H9 (cell line): ENCODE data around the gene ATP1A4. TPM values are rescaled to one million over a fixed set of nuclear protein-coding genes. Genes with fewer than 3 reads are reported as not detected.
A peak's percentile ranks its signal among the peaks of the same experiment; 100 is the strongest.

Source experiments
- DNase-seq: peaks from one replicate; pipeline ENCODE4 v3.0.0-alpha.2; 2017
- H2AFZ ChIP-seq: one replicate; pipeline ENCODE4 v1.6.1; 2013; ENCODE audit warnings: mild to moderate bottlenecking, low read length, control low read depth, moderate library complexity
- H2AK5ac ChIP-seq: 2 replicates; pipeline ENCODE4 v1.6.1; 2013; ENCODE audit warnings: low read length, control low read depth, mixed read lengths; ENCODE audit not compliant: insufficient read length
- H2BK120ac ChIP-seq: one replicate; pipeline ENCODE4 v1.6.1; 2013; ENCODE audit warnings: low read depth, mild to moderate bottlenecking, low read length, control low read depth, inconsistent platforms; ENCODE audit not compliant: poor library complexity, severe bottlenecking
- H2BK12ac ChIP-seq: 2 replicates; pipeline ENCODE4 v1.6.1; 2013; ENCODE audit warnings: low read length, control low read depth, mixed read lengths, low read depth; ENCODE audit not compliant: insufficient read length
- H2BK15ac ChIP-seq: 2 replicates; pipeline ENCODE4 v1.6.1; 2013; ENCODE audit warnings: low read depth, low read length, control low read depth
- H2BK20ac ChIP-seq: one replicate; pipeline ENCODE4 v1.6.1; 2013; ENCODE audit warnings: low read depth, mild to moderate bottlenecking, low read length, control low read depth, inconsistent platforms; ENCODE audit not compliant: poor library complexity, severe bottlenecking
- H2BK5ac ChIP-seq: 2 replicates; pipeline ENCODE4 v1.6.1; 2013; ENCODE audit warnings: low read length, control low read depth, mixed read lengths; ENCODE audit not compliant: insufficient read length
- H3K14ac ChIP-seq: 2 replicates; pipeline ENCODE4 v1.6.1; 2013; ENCODE audit warnings: low read length, control low read depth; ENCODE audit not compliant: insufficient read depth
- H3K18ac ChIP-seq: 2 replicates; pipeline ENCODE4 v1.6.1; 2013; ENCODE audit warnings: low read depth, mild to moderate bottlenecking, mixed read lengths, low read length, control low read depth; ENCODE audit not compliant: insufficient read length
- H3K23ac ChIP-seq: 2 replicates; pipeline ENCODE4 v1.6.1; 2013; ENCODE audit warnings: low read length, control low read depth, mixed read lengths, low read depth; ENCODE audit not compliant: insufficient read length
- H3K23me2 ChIP-seq: 2 replicates; pipeline ENCODE4 v1.6.1; 2013; ENCODE audit warnings: low read depth, mild to moderate bottlenecking, mixed read lengths, low read length, control low read depth; ENCODE audit not compliant: insufficient read length, poor library complexity, severe bottlenecking
- H3K27ac ChIP-seq: 2 replicates; pipeline ENCODE4 v1.5.1; 2013; ENCODE audit warnings: low read length, control low read depth, mixed read lengths, low read depth; ENCODE audit not compliant: insufficient read length
- H3K27me3 ChIP-seq: 2 replicates; pipeline ENCODE4 v1.6.1; 2013; ENCODE audit warnings: low read length, control low read depth, inconsistent platforms; ENCODE audit not compliant: insufficient read depth
- H3K4ac ChIP-seq: 2 replicates; pipeline ENCODE4 v1.6.1; 2013; ENCODE audit warnings: low read depth, mild to moderate bottlenecking, control low read depth, inconsistent platforms, low read length, moderate library complexity
- H3K4me1 ChIP-seq: 2 replicates; pipeline ENCODE4 v1.6.1; 2013; ENCODE audit warnings: low read length, control low read depth, inconsistent platforms; ENCODE audit not compliant: insufficient read depth
- H3K4me2 ChIP-seq: 2 replicates; pipeline ENCODE4 v1.6.1; 2013; ENCODE audit warnings: low read length, control low read depth, mixed read lengths; ENCODE audit not compliant: insufficient read length, insufficient read depth
- H3K56ac ChIP-seq: 2 replicates; pipeline ENCODE4 v1.6.1; 2013; ENCODE audit warnings: low read depth, mild to moderate bottlenecking, mixed read lengths, low read length, control low read depth; ENCODE audit not compliant: insufficient read length
- H3K79me1 ChIP-seq: 2 replicates; pipeline ENCODE4 v1.6.1; 2013; ENCODE audit warnings: low read depth, mild to moderate bottlenecking, moderate library complexity, low read length, control low read depth, inconsistent platforms; ENCODE audit not compliant: insufficient read depth, poor library complexity, severe bottlenecking
- H3K79me2 ChIP-seq: 2 replicates; pipeline ENCODE4 v1.6.1; 2013; ENCODE audit warnings: low read length, control low read depth, inconsistent platforms; ENCODE audit not compliant: insufficient read depth
- H3K9ac ChIP-seq: 2 replicates; pipeline ENCODE4 v1.6.1; 2013; ENCODE audit warnings: low read length, control low read depth, mixed read lengths; ENCODE audit not compliant: insufficient read length; ENCODE audit errors: extremely low read depth
- H3K9me3 ChIP-seq: one replicate; pipeline ENCODE4 v1.6.1; 2013; ENCODE audit warnings: low read depth, low read length, inconsistent platforms; ENCODE audit not compliant: control insufficient read depth
- H3T11ph ChIP-seq: one replicate; pipeline ENCODE4 v1.6.1; 2013; ENCODE audit warnings: mild to moderate bottlenecking, low read length, control low read depth, inconsistent platforms
- H4K20me1 ChIP-seq: one replicate; pipeline ENCODE4 v1.6.1; 2013; ENCODE audit not compliant: control insufficient read depth, insufficient read length, insufficient read depth
- H4K5ac ChIP-seq: 2 replicates; pipeline ENCODE4 v1.6.1; 2013; ENCODE audit warnings: low read depth, mild to moderate bottlenecking, mixed read lengths, low read length, control low read depth; ENCODE audit not compliant: insufficient read length
- H4K8ac ChIP-seq: replicated peaks from 2 replicates; pipeline ENCODE4 v1.6.1; 2013; ENCODE audit warnings: low read length, control low read depth, mixed read lengths, low read depth; ENCODE audit not compliant: insufficient read length
- H4K91ac ChIP-seq: 2 replicates; pipeline ENCODE4 v1.6.1; 2013; ENCODE audit warnings: low read depth, mild to moderate bottlenecking, moderate library complexity, mixed read lengths, low read length, control low read depth; ENCODE audit not compliant: insufficient read length
- H3K27ac Mint-ChIP-seq, 3 experiments: 2 replicates in 2 of 3; 3 replicates in 1 of 3; pipeline ENCODE4 v1.8.0; 2020 to 2021; ENCODE audit warnings: mixed read lengths in 3 of 3, mild to moderate bottlenecking in 1 of 3, moderate library complexity in 1 of 3
- H3K27me3 Mint-ChIP-seq: 2 replicates; pipeline ENCODE4 v1.8.0; 2021; ENCODE audit warnings: low read depth, mild to moderate bottlenecking, moderate library complexity, mixed read lengths
- H3K36me3 Mint-ChIP-seq, 3 experiments: 2 replicates in 2 of 3; 3 replicates in 1 of 3; pipeline ENCODE4 v1.8.0; 2020 to 2021; ENCODE audit warnings: low read depth in 3 of 3, mixed read lengths in 3 of 3; ENCODE audit not compliant: insufficient read depth in 1 of 3
- H3K4me1 Mint-ChIP-seq, 2 experiments: 2 replicates each; pipeline ENCODE4 v1.8.0; 2020; ENCODE audit warnings: mixed read lengths in 2 of 2
- H3K4me3 Mint-ChIP-seq, 2 experiments: 2 replicates in 1 of 2; 3 replicates in 1 of 2; pipeline ENCODE4 v1.8.0; 2020 to 2021; ENCODE audit warnings: mild to moderate bottlenecking in 2 of 2, mixed read lengths in 2 of 2, moderate library complexity in 1 of 2
- H3K9me3 Mint-ChIP-seq, 2 experiments: 2 replicates in 1 of 2; 3 replicates in 1 of 2; pipeline ENCODE4 v1.8.0; 2020; ENCODE audit warnings: mild to moderate bottlenecking in 2 of 2, mixed read lengths in 2 of 2, moderate library complexity in 1 of 2
- CTCF ChIP-seq: fragments of 200-600 bp; sonication (generic); conservative IDR thresholded peaks from 3 replicates; pipeline ENCODE4 v1.8.0; 2021; ENCODE audit warnings: antibody characterized with exemption, mild to moderate bottlenecking
- WGBS: extraction: QIAGEN DNeasy Blood & Tissue Kit; methylation state at CpG from one replicate; pipeline ENCODE4 v1.1.7; 2013; ENCODE audit warnings: missing lambda C conversion rate, low lambda C conversion rate, mixed read lengths; ENCODE audit not compliant: insufficient read length; ENCODE audit errors: extremely low coverage; 5-methylcytosine and 5-hydroxymethylcytosine counted together
- total RNA-seq: library from RNA; stranded (reverse); gene quantifications from 2 replicates; pipeline ENCODE4 v1.2.1, GENCODE V29; 2021

Gene ATP1A4
- total RNA-seq, 1 experiment from 2014 or later = 0.20 TPM

DNA sequence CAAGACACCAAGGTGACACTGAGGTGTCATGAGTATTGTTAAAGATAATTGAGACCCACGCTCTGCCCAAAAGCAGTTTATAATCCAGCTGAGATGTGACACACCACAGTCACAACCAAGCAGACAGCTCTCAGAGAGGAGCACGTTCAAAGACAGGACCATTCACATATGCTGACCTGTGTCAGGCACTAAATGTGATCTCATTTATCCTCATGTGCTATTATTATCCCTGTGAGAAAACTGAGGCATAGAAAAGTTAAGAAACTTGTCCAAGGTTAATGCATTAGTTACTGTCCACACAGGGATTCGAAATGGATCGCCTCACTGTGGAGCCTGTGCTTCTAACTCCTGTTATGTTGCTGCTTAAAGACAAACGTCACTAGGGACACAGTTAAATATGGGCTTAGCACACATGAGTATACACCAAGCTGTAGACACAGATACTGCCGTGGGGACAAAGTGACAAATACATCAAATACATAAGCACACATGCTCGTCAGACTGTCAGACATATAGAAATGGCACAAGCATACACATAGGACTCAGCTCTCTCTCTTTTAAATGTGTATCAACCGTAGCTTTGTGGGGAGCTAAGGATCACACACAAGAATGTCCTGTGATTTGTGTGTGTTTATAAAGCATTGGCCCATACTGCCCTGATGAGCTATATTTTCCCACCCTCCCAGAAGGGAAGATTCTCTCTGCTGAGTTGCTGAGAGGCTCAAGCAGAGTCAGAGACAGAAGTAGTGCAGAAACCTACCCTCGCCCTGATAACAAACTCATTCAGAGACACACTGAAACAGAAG is 49.5 kb upstream of the ATP1A4 start:
- no peaks in the 10 kb centered on the region for H3K9me3 ChIP-seq
- no peak overlapping the region for H3K27ac ChIP-seq
- H4K5ac ChIP-seq = no peak overlapping the region
- no peak overlapping the region for H2AFZ ChIP-seq
- peaks cover 9% of the 10 kb centered on the region for H3K23me2 ChIP-seq
- Mint-ChIP-seq H3K4me1 (peaks cover 39 to 52% of the 10 kb centered on the region in 2 experiments), H3K27ac (no peak overlapping the region; a peak in 1 of 7 replicates), H3K4me3 (peak overlapping the region in 1 of 2 experiments; percentile 23; a peak in 1 of 5 replicates), H3K36me3 (no peaks in the 10 kb centered on the region; a peak in 1 of 7 replicates), H3K9me3 (no peaks in the 10 kb centered on the region; a peak in 1 of 5 replicates), H3K27me3 (peaks cover 7% of the 10 kb centered on the region)
- no CpG with 5 or more reads among the region's 9 CpGs for WGBS
- no peak overlapping the region for H3K56ac ChIP-seq
- no peaks in the 10 kb centered on the region for H4K20me1 ChIP-seq
- H3K79me1 ChIP-seq = no peaks in the 10 kb centered on the region
- no peak overlapping the region for H4K8ac ChIP-seq
- H3K18ac ChIP-seq = no peak overlapping the region
- H2BK5ac ChIP-seq = no peak overlapping the region
- no peak overlapping the region for H3K4ac ChIP-seq
- no peak overlapping the region for H3T11ph ChIP-seq
- H3K79me2 ChIP-seq = peaks cover 1% of the 10 kb centered on the region; the same call in 1 of the 2 replicates
- DNase-seq = no peak
- no peak overlapping the region for H3K23ac ChIP-seq
- no peak overlapping the region for H2BK120ac ChIP-seq
- H2AK5ac ChIP-seq = no peak overlapping the region
- H2BK12ac ChIP-seq = no peak overlapping the region
- no peak overlapping the region for H4K91ac ChIP-seq
- H3K27me3 ChIP-seq = no peaks in the 10 kb centered on the region
- peaks cover 4% of the 10 kb centered on the region; the same call in 1 of the 2 replicates for H3K4me1 ChIP-seq
- no peak for TF ChIP-seq CTCF
- H3K9ac ChIP-seq = no peak overlapping the region
- H3K4me2 ChIP-seq = no peak overlapping the region
- no peak overlapping the region for H2BK20ac ChIP-seq
- H3K14ac ChIP-seq = no peak overlapping the region
- no peak overlapping the region for H2BK15ac ChIP-seq
